Loucy (cell line): ENCODE data around the gene MST1.

ENCODE experiments used
- H2AFZ ChIP-seq: fragments of 200-600 bp; sonication (generic); 2 replicates; pipeline ENCODE4 v1.6.0; 2016; ENCODE audit warnings: antibody characterized with exemption, mild to moderate bottlenecking, low read length, moderate library complexity
- H3F3A ChIP-seq: fragments of 200-600 bp; 2 replicates; pipeline ENCODE4 v1.6.0; 2016; ENCODE audit warnings: antibody characterized with exemption, low read depth, mild to moderate bottlenecking
- H3K27me3 ChIP-seq: fragments of 200-600 bp; sonication (generic); 2 replicates; pipeline ENCODE4 v1.6.1; 2014; ENCODE audit warnings: low read length, mild to moderate bottlenecking; ENCODE audit not compliant: insufficient read depth, poor library complexity, severe bottlenecking
- H3K36me3 ChIP-seq: fragments of 200-600 bp; sonication (generic); 2 replicates; pipeline ENCODE4 v1.6.1; 2016; ENCODE audit warnings: low read length; ENCODE audit not compliant: insufficient read depth
- H3K4me1 ChIP-seq: fragments of 200-600 bp; sonication (generic); 2 replicates; pipeline ENCODE4 v1.5.1; 2014; ENCODE audit warnings: low read length, mild to moderate bottlenecking; ENCODE audit not compliant: insufficient read depth, poor library complexity, severe bottlenecking
- H3K4me2 ChIP-seq: fragments of 200-600 bp; sonication (generic); 2 replicates; pipeline ENCODE4 v1.6.0; 2014; ENCODE audit warnings: antibody characterized with exemption, low read length, low read depth, mild to moderate bottlenecking; ENCODE audit not compliant: poor library complexity, severe bottlenecking
- H3K4me3 ChIP-seq: fragments of 200-600 bp; sonication (generic); 2 replicates; pipeline ENCODE4 v1.5.1; 2014; ENCODE audit warnings: low read length, mild to moderate bottlenecking, mixed read lengths; ENCODE audit not compliant: poor library complexity, severe bottlenecking
- H3K79me2 ChIP-seq: fragments of 200-600 bp; sonication (generic); 2 replicates; pipeline ENCODE4 v1.6.1; 2014; ENCODE audit warnings: low read length; ENCODE audit not compliant: insufficient read depth
- H3K9ac ChIP-seq: fragments of 200-600 bp; sonication (generic); 2 replicates; pipeline ENCODE4 v1.6.0; 2014; ENCODE audit warnings: mild to moderate bottlenecking, low read depth, low read length, moderate library complexity; ENCODE audit not compliant: poor library complexity, severe bottlenecking
- H3K9me2 ChIP-seq: fragments of 200-600 bp; sonication (generic); replicated peaks from 2 replicates; pipeline ENCODE4 v1.6.1; 2016; ENCODE audit warnings: low read depth, low read length, mixed read lengths
- H3K9me3 ChIP-seq: fragments of 200-600 bp; sonication (generic); 2 replicates; pipeline ENCODE4 v1.6.1; 2014; ENCODE audit warnings: mild to moderate bottlenecking, antibody characterized with exemption, low read length, low read depth; ENCODE audit not compliant: insufficient read depth
- H4K20me1 ChIP-seq: fragments of 200-600 bp; sonication (generic); 2 replicates; pipeline ENCODE4 v1.6.0; 2014; ENCODE audit warnings: antibody characterized with exemption, low read length, mild to moderate bottlenecking; ENCODE audit not compliant: insufficient read depth, poor library complexity, severe bottlenecking
- EZH2phosphoT487 ChIP-seq: fragments of 200-600 bp; IDR thresholded peaks from 2 replicates; pipeline ENCODE4 v1.6.1; 2018; ENCODE audit warnings: antibody characterized with exemption, mild to moderate bottlenecking, moderate library complexity, borderline replicate concordance
- TF ChIP-seq, protein P1 (sequence below): fragments of 200-600 bp; sonication (generic); conservative IDR thresholded peaks from 2 replicates; pipeline ENCODE4 v1.5.1; 2014; ENCODE audit warnings: mild to moderate bottlenecking, antibody characterized with exemption, low read length

Gene MST1

DNA sequence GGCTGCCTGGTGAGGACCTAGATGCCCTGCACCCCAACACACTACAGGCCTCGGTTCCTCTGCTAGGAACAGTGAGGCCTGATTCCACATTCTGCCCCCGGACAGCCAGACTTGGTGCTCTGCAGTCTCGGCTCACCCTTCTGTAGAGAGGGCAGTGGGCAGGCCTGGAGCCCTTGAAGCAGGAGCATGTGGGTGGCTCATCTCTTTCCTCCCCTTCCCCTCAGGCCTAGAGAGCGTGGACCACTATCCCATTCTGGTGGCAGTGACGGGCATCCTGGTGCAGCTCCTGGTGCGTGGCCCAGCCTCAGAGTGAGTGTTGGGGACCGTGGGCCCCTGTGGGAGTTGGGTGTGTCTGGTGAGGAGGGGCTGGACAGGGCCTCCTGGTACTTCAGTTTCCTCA is 26.9 kb upstream of the MST1 start:
- no peak for TF ChIP-seq EZH2phosphoT487
- TF ChIP-seq, protein P1, sequence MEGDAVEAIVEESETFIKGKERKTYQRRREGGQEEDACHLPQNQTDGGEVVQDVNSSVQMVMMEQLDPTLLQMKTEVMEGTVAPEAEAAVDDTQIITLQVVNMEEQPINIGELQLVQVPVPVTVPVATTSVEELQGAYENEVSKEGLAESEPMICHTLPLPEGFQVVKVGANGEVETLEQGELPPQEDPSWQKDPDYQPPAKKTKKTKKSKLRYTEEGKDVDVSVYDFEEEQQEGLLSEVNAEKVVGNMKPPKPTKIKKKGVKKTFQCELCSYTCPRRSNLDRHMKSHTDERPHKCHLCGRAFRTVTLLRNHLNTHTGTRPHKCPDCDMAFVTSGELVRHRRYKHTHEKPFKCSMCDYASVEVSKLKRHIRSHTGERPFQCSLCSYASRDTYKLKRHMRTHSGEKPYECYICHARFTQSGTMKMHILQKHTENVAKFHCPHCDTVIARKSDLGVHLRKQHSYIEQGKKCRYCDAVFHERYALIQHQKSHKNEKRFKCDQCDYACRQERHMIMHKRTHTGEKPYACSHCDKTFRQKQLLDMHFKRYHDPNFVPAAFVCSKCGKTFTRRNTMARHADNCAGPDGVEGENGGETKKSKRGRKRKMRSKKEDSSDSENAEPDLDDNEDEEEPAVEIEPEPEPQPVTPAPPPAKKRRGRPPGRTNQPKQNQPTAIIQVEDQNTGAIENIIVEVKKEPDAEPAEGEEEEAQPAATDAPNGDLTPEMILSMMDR = no peak
- H3K9ac ChIP-seq = no peak overlapping the region
- H3K36me3 ChIP-seq = peaks cover 4% of the 10 kb centered on the region; the same call in 1 of the 2 replicates

DNA sequence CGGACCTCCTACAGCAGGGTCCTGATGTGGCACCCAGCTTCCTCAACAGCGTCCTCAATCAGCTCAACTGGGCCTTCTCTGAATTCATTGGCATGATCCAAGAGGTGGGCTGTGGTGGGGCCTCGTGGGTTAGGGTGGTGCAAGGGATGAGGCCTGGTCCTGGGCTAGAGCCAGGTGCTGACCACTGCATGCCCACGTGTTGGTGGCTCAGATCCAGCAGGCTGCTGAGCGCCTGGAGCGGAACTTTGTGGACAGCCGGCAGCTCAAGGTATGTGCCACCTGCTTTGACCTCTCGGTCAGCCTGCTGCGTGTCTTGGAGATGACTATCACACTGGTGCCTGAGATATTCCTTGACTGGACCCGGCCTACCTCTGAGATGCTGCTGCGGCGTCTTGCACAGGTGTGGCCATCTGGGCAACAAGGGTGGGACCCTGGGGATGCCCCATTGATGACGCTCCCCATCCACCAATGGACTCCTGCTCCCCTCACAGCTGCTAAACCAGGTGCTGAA is 26.4 kb upstream of the MST1 start:
- no peaks in the 10 kb centered on the region; the same call in 1 of the 2 replicates for H3K79me2 ChIP-seq
- H2AFZ ChIP-seq = no peak overlapping the region
- peaks cover 38% of the 10 kb centered on the region for H3K4me1 ChIP-seq
- H3K36me3 ChIP-seq = no peaks in the 10 kb centered on the region; the same call in 1 of the 2 replicates
- H3K9ac ChIP-seq = no peak overlapping the region
- H3F3A ChIP-seq = peaks cover 22% of the 10 kb centered on the region
- H4K20me1 ChIP-seq = no peaks in the 10 kb centered on the region
- no peak overlapping the region for H3K4me3 ChIP-seq
- H3K4me2 ChIP-seq = no peak overlapping the region
- H3K9me2 ChIP-seq = no peaks in the 10 kb centered on the region
- no peak for TF ChIP-seq EZH2phosphoT487
- TF ChIP-seq, protein P1 = no peak
- no peaks in the 10 kb centered on the region for H3K27me3 ChIP-seq
- no peaks in the 10 kb centered on the region for H3K9me3 ChIP-seq

More for the DNA sequence above, 26.9 kb upstream of the MST1 start:
- Histone ChIP-seq H3K9me2 (no peaks in the 10 kb centered on the region), H3K79me2 (no peaks in the 10 kb centered on the region; the same call in 1 of the 2 replicates), H3K9me3 (no peaks in the 10 kb centered on the region), H3K4me2 (no peak overlapping the region), H2AFZ (no peak overlapping the region), H4K20me1 (no peaks in the 10 kb centered on the region), H3K4me1 (peaks cover 33% of the 10 kb centered on the region), H3K27me3 (no peaks in the 10 kb centered on the region), H3F3A (peaks cover 17% of the 10 kb centered on the region), H3K4me3 (no peak overlapping the region)

DNA sequence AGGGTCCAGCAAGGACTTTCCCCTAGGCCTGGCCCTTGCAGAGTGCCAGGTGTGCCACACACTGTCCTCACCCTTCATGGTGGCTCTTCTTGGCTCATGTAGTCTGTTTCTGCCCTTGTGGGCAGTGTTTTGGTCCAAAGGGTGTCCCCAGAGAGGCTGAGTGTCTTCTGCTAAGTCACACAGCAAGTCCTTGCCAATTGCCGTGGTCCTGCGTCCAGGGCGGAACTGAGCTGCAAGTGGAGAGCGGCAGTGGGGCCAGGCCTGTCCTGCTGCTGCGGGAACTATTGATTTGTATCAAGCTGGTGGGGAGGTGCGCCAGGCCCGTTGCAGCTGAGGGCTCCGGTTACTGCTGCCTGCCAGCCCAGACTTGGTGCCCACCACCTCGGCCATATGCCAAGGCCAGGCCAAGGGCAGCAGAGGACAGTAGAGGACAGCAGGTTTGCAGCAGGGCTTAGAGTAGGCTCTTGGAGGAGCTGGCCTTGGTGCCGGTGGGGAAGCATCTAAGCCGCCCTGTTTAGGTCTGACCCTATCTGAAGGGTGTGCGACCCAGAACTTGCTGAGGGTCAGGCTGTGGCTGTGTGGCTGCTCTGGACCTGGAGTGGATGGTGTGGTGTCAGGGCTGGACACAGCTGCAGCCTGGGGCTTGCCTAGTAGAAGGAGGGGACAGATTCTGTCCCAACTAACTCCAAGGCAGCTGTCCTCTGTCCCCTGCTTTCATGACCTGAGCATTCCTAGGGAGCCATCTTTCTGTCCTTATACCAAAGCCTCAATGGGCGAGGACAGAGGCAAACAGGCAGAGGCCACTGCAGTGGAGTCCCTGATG is 25.7 kb upstream of the MST1 start:
- Histone ChIP-seq H4K20me1 (no peaks in the 10 kb centered on the region), H3K4me2 (no peak overlapping the region), H3K4me1 (peaks cover 41% of the 10 kb centered on the region), H3K36me3 (no peaks in the 10 kb centered on the region; the same call in 1 of the 2 replicates), H2AFZ (no peak overlapping the region), H3K4me3 (no peak overlapping the region), H3K9me3 (no peaks in the 10 kb centered on the region), H3K79me2 (peaks cover 2% of the 10 kb centered on the region; the same call in 1 of the 2 replicates), H3K9ac (peak overlapping the region; percentile 27), H3K9me2 (no peaks in the 10 kb centered on the region), H3F3A (peaks cover 24% of the 10 kb centered on the region), H3K27me3 (no peaks in the 10 kb centered on the region)
- TF ChIP-seq EZH2phosphoT487 = no peak
- TF ChIP-seq, protein P1 = no peak
